ENCODE measurements around the gene TXNDC8. TPM values are rescaled to one million over a fixed set of nuclear protein-coding genes. Genes with fewer than 3 reads are reported as not detected.
"Not testable (repeated sequence)": the region's sequence is repeated elsewhere in the genome, so short reads cannot be mapped to it uniquely, and the experiment has no call there.

Gene TXNDC8
- total RNA-seq, 3 donors from 2014 or later (not counting 1 experiment from before 2014, with no cell fraction given), result not detected

- Histone ChIP-seq H3K36me3 (ENCODE audit: control insufficient read depth, insufficient read depth, low read length) (no peaks in the 10 kb centered on the region), H3K4me3 (ENCODE audit: low read length) (no peak overlapping the region), H3K4me1 (ENCODE audit: control insufficient read depth, insufficient read depth, low read length) (no peaks in the 10 kb centered on the region), H3K9me3 (ENCODE audit: control insufficient read depth, insufficient read depth, low read length) (no peaks in the 10 kb centered on the region), H3K27ac (ENCODE audit: low read length) (no peak overlapping the region), H3K27me3 (ENCODE audit: control insufficient read depth, insufficient read depth, low read length) (no peaks in the 10 kb centered on the region)
- no peaks in the 10 kb centered on the region for H3K36me3 Mint-ChIP-seq
- H3K27me3 Mint-ChIP-seq (ENCODE audit: low read depth in 2 of 2), result no peaks in the 10 kb centered on the region
- DNase-seq, result no peak
- WGBS (ENCODE audit: insufficient coverage), result 85% methylated on average over 3 of the region's 3 CpGs
- intact Hi-C loops (cut with micrococcal nuclease), result no loop called here
- TF ChIP-seq CTCF (IDR thresholded peaks at IDR 0.05), result no peak
- H3K9me3 Mint-ChIP-seq, result no peaks in the 10 kb centered on the region
- H3K4me1 Mint-ChIP-seq, result no peaks in the 10 kb centered on the region
- ATAC-seq, result no peak
- H3K27ac Mint-ChIP-seq, result no peak overlapping the region
- no peak overlapping the region for H3K4me3 Mint-ChIP-seq
These were observed 32.7 kb upstream of the TXNDC8 start for GRCh38 chr9:110370315-110370714.

- Histone ChIP-seq H3K9me3 (ENCODE audit: control insufficient read depth, insufficient read depth, low read length) (no peaks in the 10 kb centered on the region), H3K27me3 (ENCODE audit: control insufficient read depth, insufficient read depth, low read length) (no peaks in the 10 kb centered on the region), H3K36me3 (ENCODE audit: control insufficient read depth, insufficient read depth, low read length) (no peaks in the 10 kb centered on the region), H3K4me1 (ENCODE audit: control insufficient read depth, insufficient read depth, low read length) (no peaks in the 10 kb centered on the region), H3K27ac (ENCODE audit: low read length) (no peak overlapping the region), H3K4me3 (ENCODE audit: low read length) (no peak overlapping the region)
- WGBS (ENCODE audit: insufficient coverage), result 92% methylated on average over 1 of the region's 2 CpGs
- H3K36me3 Mint-ChIP-seq, result no peaks in the 10 kb centered on the region
- DNase-seq, result no peak
- no peak overlapping the region for H3K27ac Mint-ChIP-seq
- no peaks in the 10 kb centered on the region for H3K9me3 Mint-ChIP-seq
- no peak for TF ChIP-seq CTCF (IDR thresholded peaks at IDR 0.05)
- H3K4me3 Mint-ChIP-seq, result no peak overlapping the region
- no peaks in the 10 kb centered on the region for H3K4me1 Mint-ChIP-seq
- intact Hi-C loops (cut with micrococcal nuclease), result no loop called here
- H3K27me3 Mint-ChIP-seq (ENCODE audit: low read depth in 2 of 2), result no peaks in the 10 kb centered on the region
- no peak for ATAC-seq
These were observed 26.8 kb upstream of the TXNDC8 start for GRCh38 chr9:110364451-110364850.

- no CpG with 5 or more reads among the region's 2 CpGs for WGBS (ENCODE audit: insufficient coverage)
These were observed 21.3 kb upstream of the TXNDC8 start for GRCh38 chr9:110358992-110359391.

GRCh38 chr9:110357505-110357904, 19.8 kb upstream of the TXNDC8 start:
- WGBS (ENCODE audit: insufficient coverage), result 95% methylated on average over 1 of the region's 2 CpGs
- ATAC-seq, result no peak
- Mint-ChIP-seq H3K27me3 (ENCODE audit: low read depth in 2 of 2) (no peaks in the 10 kb centered on the region), H3K4me1 (no peaks in the 10 kb centered on the region), H3K9me3 (peaks cover 0 to 5% of the 10 kb centered on the region in 2 donors), H3K27ac (no peak overlapping the region), H3K36me3 (no peaks in the 10 kb centered on the region), H3K4me3 (no peak overlapping the region)
- intact Hi-C loops (cut with micrococcal nuclease), result no loop called here
- H3K27ac ChIP-seq (ENCODE audit: low read length), result no peak overlapping the region
- DNase-seq, result no peak
- no peak for TF ChIP-seq CTCF (IDR thresholded peaks at IDR 0.05)
- no peaks in the 10 kb centered on the region for H3K36me3 ChIP-seq (ENCODE audit: control insufficient read depth, insufficient read depth, low read length)
- H3K9me3 ChIP-seq (ENCODE audit: control insufficient read depth, insufficient read depth, low read length), result no peaks in the 10 kb centered on the region
- H3K4me3 ChIP-seq (ENCODE audit: low read length), result no peak overlapping the region
- no peaks in the 10 kb centered on the region for H3K27me3 ChIP-seq (ENCODE audit: control insufficient read depth, insufficient read depth, low read length)
- H3K4me1 ChIP-seq (ENCODE audit: control insufficient read depth, insufficient read depth, low read length), result no peaks in the 10 kb centered on the region

More at GRCh38 chr9:110358992-110359391, 21.3 kb upstream of the TXNDC8 start:
- H3K4me3 ChIP-seq (ENCODE audit: low read length); H3K27me3 ChIP-seq (ENCODE audit: control insufficient read depth, insufficient read depth, low read length); H3K4me3 Mint-ChIP-seq; H3K27me3 Mint-ChIP-seq (ENCODE audit: low read depth in 2 of 2); H3K9me3 ChIP-seq (ENCODE audit: control insufficient read depth, insufficient read depth, low read length); DNase-seq; H3K36me3 ChIP-seq (ENCODE audit: control insufficient read depth, insufficient read depth, low read length); H3K27ac ChIP-seq (ENCODE audit: low read length); H3K9me3 Mint-ChIP-seq; intact Hi-C loops (cut with micrococcal nuclease); H3K36me3 Mint-ChIP-seq; ATAC-seq; H3K4me1 ChIP-seq (ENCODE audit: control insufficient read depth, insufficient read depth, low read length); H3K4me1 Mint-ChIP-seq; H3K27ac Mint-ChIP-seq: not testable (repeated sequence)

Data from natural killer cell (primary cell).